Activated CD8-positive, alpha-beta T cell treated with anti-CD3 and anti-CD28 coated beads, Interleukin-2, amount 10 ng/mL, durations not matched to agents 7 days and 5 days (primary cell): ENCODE results near the gene NUMB. TPM values are rescaled to one million over a fixed set of nuclear protein-coding genes. Genes with fewer than 3 reads are reported as not detected.

Source experiments
- ATAC-seq: fragments of 150-1000 bp; cut with Tn5 transposase; one replicate; pipeline ENCODE4 v1.10.0; 2021; ENCODE audit warnings: moderate library complexity
- CTCF ChIA-PET: fragments of 350-600 bp; sonication (Branson Sonifier 250); formaldehyde crosslinking; loops from one replicate; lab custom pipeline; 2021; ENCODE audit warnings: antibody characterized with exemption; lab: Charles Lee
- POLR2A ChIA-PET: fragments of 350-600 bp; sonication (Branson Sonifier 250); formaldehyde crosslinking; loops from one replicate; lab custom pipeline; 2021; ENCODE audit warnings: antibody characterized with exemption; lab: Charles Lee
- DNase-seq: peaks from one replicate; pipeline ENCODE4 v3.0.0-alpha.2; 2020
- H3K27ac Mint-ChIP-seq: one replicate; pipeline ENCODE4 v1.8.0; 2021; ENCODE audit warnings: mild to moderate bottlenecking, mixed read lengths
- H3K27me3 Mint-ChIP-seq: one replicate; pipeline ENCODE4 v1.8.0; 2021; ENCODE audit warnings: low read depth, mixed read lengths
- H3K36me3 Mint-ChIP-seq: one replicate; pipeline ENCODE4 v1.8.0; 2021; ENCODE audit warnings: low read depth, mixed read lengths
- H3K4me1 Mint-ChIP-seq: one replicate; pipeline ENCODE4 v1.8.0; 2021; ENCODE audit warnings: low read depth, mixed read lengths
- H3K4me3 Mint-ChIP-seq: one replicate; pipeline ENCODE4 v1.8.0; 2021; ENCODE audit warnings: mild to moderate bottlenecking, mixed read lengths
- H3K9me3 Mint-ChIP-seq: one replicate; pipeline ENCODE4 v1.8.0; 2022; ENCODE audit warnings: mixed read lengths; ENCODE audit not compliant: insufficient read depth
- total RNA-seq, 2 experiments: library from RNA; stranded (reverse); gene quantifications; one replicate each; pipeline ENCODE4 v1.2.3, GENCODE V29; 2021

Gene NUMB
- total RNA-seq, 2 experiments from 2014 or later = 37.7 to 40.2 TPM

DNA sequence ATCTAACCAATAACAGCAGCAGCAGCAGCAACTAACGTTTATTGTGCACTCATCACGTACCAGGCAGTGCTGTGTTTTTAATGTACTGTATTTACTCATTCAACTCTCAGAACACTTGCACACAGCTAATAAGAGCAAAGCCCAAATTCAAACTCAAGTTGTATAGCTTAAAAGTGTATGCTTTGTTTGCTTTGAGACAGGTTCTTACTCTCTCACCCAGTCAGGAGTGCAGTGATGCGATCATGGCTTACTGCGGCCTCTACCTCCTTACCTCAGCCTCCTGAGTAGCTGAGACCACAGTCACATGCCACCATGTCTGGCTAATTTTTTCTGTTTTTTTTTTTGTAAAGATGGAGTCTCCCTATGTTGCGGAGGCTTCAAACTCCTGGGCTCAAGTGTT lies 115.7 kb downstream of the NUMB start:
- no peak for DNase-seq
- CTCF ChIA-PET = no interaction called here
- Mint-ChIP-seq H3K9me3 (no peaks in the 10 kb centered on the region), H3K4me1 (peaks cover 8% of the 10 kb centered on the region), H3K27me3 (no peaks in the 10 kb centered on the region), H3K36me3 (no peaks in the 10 kb centered on the region), H3K27ac (no peak overlapping the region), H3K4me3 (no peak overlapping the region)
- ATAC-seq = no peak
- POLR2A ChIA-PET = no interaction called here

DNA sequence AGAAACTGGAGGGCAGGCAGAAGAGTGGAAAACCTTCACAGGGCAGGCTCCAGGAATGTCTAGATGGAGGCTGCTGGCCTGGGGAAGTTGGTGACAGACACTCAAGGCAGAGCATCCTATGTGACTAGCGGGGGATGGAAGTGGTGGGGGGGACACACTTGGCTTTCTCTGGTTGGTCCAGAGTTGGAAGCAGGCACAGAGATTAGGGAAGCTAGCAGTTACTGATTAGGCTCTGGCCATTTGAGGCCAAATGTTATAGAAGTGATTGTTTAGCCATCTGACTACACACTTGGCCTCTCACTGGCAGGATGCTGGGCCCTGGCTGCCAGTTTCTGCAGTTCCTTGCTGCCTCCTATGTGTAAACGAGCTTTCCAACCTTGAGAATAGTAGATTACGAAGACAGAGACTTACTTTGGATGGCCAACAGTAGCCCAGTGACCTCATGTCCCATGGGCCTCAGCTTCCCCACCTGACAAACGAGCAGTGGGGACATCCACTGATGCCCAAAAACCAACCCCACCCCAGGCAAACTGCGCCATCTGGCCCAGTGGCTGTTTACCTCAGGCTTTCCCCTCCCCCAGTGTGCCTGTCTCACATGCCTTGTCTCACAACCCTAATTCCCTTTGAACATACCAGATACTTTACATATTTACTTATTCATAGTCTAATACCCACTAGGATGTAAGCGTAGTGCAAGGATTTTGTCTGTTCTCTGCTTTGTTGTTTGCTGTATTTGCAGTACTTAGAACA lies 118.3 kb downstream of the NUMB start:
- H3K9me3 Mint-ChIP-seq = no peaks in the 10 kb centered on the region
- no peak for ATAC-seq
- H3K27me3 Mint-ChIP-seq = no peaks in the 10 kb centered on the region
- no peaks in the 10 kb centered on the region for H3K36me3 Mint-ChIP-seq
- DNase-seq = no peak
- ChIA-PET CTCF (no interaction called here), POLR2A (no interaction called here)
- H3K4me1 Mint-ChIP-seq = peaks cover 6% of the 10 kb centered on the region
- H3K4me3 Mint-ChIP-seq = no peak overlapping the region
- H3K27ac Mint-ChIP-seq = no peak overlapping the region

DNA sequence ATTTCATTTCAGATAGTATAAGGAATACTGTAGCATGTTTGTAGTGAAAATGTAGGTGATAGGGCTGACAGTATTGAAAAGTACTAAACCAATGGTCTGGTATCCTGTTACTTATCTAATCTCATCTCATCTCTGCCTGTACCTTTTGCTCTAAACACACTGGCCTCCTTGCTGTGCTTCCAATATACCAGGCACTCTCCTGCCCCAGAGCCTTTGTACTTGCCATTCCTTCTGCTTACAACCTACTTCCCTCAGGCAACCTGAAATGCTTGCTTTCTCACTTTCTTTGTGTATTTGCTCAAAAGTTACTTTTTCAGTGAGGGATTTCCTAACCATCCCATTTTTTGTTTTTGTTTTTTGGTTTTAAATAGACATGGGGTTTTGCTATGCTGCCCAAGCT lies 119.1 kb downstream of the NUMB start:
- H3K4me1 Mint-ChIP-seq = peaks cover 6% of the 10 kb centered on the region
- DNase-seq (no peak), ATAC-seq (no peak)
- H3K36me3 Mint-ChIP-seq = no peaks in the 10 kb centered on the region
- H3K27ac Mint-ChIP-seq = no peak overlapping the region
- no peak overlapping the region for H3K4me3 Mint-ChIP-seq
- CTCF ChIA-PET = interaction anchor here (1.2 kb wide), 1 partner anchor 44 kb away, joined by 7 read pairs; no protein-coding TSS in a partner anchor
- no peaks in the 10 kb centered on the region for H3K27me3 Mint-ChIP-seq
- no peaks in the 10 kb centered on the region for H3K9me3 Mint-ChIP-seq
- POLR2A ChIA-PET = no interaction called here

DNA sequence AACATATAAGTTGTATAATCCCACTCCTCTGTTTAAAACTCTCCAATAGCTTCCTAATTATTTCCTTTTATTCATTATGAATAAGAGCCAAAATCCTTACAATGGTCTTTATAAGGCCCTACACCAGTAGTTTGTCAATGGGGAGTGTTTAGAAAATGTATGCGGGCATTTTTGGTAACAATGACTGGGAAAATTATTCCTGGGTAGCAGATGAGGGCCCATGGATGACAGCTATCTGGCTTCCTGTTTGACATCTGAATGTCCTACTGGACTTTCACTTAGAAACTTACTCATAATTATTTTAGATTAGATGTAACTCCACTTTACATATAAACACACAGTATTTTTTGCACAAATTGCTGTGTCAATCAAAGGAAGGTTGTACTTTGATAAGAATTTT lies 119.8 kb downstream of the NUMB start:
- Mint-ChIP-seq H3K9me3 (no peaks in the 10 kb centered on the region), H3K27ac (no peak overlapping the region), H3K36me3 (no peaks in the 10 kb centered on the region), H3K4me3 (no peak overlapping the region), H3K4me1 (peaks cover 6% of the 10 kb centered on the region), H3K27me3 (no peaks in the 10 kb centered on the region)
- POLR2A ChIA-PET = no interaction called here
- DNase-seq (no peak), ATAC-seq (no peak)
- CTCF ChIA-PET = interaction anchor here (0.7 to 1.2 kb wide), 2 partner anchors 35 to 43 kb away, joined by 3 to 7 read pairs; no protein-coding TSS in a partner anchor

DNA sequence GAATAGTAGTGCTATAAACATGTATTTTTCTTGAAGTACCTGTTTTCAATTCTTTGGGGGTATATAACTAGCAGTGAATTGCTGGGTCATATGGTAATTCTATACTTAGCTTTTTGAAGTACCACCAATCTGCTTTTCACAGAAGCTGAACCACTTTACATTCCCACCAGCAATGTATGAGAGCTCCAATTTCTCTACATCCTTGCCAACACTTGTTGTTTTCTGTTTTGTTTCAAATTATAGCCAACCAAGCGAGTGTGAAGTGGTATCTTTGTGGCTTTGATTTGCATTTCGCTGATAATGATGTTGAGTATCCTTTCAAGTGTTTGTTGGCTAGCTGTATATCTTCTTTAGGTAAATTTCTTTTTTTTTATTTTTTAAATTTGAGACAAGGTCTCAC lies 125.3 kb downstream of the NUMB start:
- ChIA-PET CTCF (interaction anchor here (1.5 kb wide), 1 partner anchor 38 kb away, joined by 3 read pairs; no protein-coding TSS in a partner anchor), POLR2A (no interaction called here)
- H3K9me3 Mint-ChIP-seq = no peaks in the 10 kb centered on the region
- H3K4me1 Mint-ChIP-seq = no peaks in the 10 kb centered on the region
- no peaks in the 10 kb centered on the region for H3K27me3 Mint-ChIP-seq
- no peaks in the 10 kb centered on the region for H3K36me3 Mint-ChIP-seq
- no peak for ATAC-seq
- no peak overlapping the region for H3K27ac Mint-ChIP-seq
- H3K4me3 Mint-ChIP-seq = no peak overlapping the region
- DNase-seq = no peak

DNA sequence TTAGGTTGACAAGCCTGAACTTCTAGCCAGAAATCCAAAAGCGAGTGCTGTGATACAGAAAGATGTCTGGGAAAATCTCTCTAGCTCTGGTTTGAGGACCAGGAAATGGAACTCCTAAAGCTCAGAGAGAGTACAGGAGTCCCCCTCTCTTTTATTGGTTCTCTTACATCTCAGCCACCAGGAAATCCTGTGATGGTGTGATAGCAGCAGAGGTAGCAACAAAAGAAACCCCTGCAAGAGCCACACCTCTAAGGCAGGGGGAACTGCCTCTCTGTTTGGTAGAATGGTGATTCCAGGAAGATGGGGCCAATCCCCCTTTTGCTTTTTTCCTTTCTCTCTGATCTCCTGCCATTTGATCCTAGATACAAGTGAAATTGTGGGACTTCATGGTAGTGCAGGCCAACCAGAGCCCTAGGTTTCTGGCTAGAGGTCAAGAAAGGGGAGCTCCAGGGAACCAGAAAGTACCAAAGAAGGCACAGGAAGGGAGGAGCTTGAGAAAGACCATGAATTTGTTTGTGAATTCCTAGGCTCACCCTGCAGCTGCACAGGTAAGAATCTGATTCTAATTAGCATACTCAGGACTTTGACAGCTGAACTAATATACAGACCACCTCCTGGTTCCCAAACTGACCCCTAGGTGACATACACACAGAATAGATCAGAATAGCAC lies 132.6 kb downstream of the NUMB start:
- peaks cover 30% of the 10 kb centered on the region for H3K4me1 Mint-ChIP-seq
- peak overlapping the region; percentile 26 for H3K4me3 Mint-ChIP-seq
- POLR2A ChIA-PET = no interaction called here
- peak; percentile 82 for ATAC-seq
- peaks cover 6% of the 10 kb centered on the region for H3K36me3 Mint-ChIP-seq
- no peaks in the 10 kb centered on the region for H3K9me3 Mint-ChIP-seq
- DNase-seq = no peak
- H3K27me3 Mint-ChIP-seq = no peaks in the 10 kb centered on the region
- CTCF ChIA-PET = interaction anchor here (0.6 to 3.0 kb wide), 3 partner anchors 31 to 146 kb away, joined by 3 to 11 read pairs (median 3); no protein-coding TSS in a partner anchor
- H3K27ac Mint-ChIP-seq = peak overlapping the region; percentile 66

DNA sequence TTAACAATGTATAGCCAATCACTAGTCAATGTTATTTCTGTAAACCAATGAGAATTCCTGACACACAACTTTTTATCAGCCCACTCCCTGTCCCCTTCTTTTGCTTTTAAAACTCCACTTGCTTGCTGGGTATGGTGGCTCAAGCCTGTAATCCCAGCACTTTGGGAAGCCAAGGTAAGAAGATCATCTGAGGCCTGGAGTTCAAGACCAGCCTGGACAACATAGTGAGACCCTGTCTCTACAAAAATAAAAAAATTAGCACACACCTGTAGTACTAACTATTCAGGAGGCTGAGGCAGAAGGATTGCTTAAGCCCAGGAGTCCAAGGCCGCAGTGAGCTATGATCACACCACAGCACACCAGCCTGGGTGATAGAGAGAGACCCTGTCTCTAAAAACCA lies 133.3 kb downstream of the NUMB start:
- no peak overlapping the region for H3K4me3 Mint-ChIP-seq
- ChIA-PET POLR2A (no interaction called here), CTCF (interaction anchor here (3.0 kb wide), 1 partner anchor 30 kb away, joined by 11 read pairs; no protein-coding TSS in a partner anchor)
- no peaks in the 10 kb centered on the region for H3K27me3 Mint-ChIP-seq
- H3K36me3 Mint-ChIP-seq = peaks cover 6% of the 10 kb centered on the region
- ATAC-seq (no peak), DNase-seq (no peak)
- no peaks in the 10 kb centered on the region for H3K9me3 Mint-ChIP-seq
- H3K4me1 Mint-ChIP-seq = peaks cover 30% of the 10 kb centered on the region
- H3K27ac Mint-ChIP-seq = peak overlapping the region; percentile 66

DNA sequence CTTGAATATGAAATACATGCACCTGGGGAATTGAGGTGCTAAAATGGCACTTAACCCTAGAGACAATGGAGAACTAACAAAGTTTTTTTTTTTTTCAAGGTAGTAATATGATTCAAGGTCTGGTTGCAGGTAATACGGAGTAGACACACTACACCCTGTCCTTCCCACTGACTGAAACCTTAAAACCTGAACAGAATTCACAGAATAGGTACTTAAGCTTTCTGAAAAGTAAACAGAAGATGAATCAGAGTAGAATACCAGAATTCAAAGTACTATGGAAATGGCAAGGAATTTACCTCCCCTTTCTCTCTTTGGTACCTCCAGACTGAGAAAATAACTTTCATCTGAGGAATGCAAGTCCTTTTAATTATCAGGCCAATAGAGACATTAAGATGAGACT lies 133.8 kb downstream of the NUMB start:
- CTCF ChIA-PET = interaction anchor here (0.7 to 3.0 kb wide), 2 partner anchors 20 to 29 kb away, joined by 4 to 11 read pairs; no protein-coding TSS in a partner anchor

DNA sequence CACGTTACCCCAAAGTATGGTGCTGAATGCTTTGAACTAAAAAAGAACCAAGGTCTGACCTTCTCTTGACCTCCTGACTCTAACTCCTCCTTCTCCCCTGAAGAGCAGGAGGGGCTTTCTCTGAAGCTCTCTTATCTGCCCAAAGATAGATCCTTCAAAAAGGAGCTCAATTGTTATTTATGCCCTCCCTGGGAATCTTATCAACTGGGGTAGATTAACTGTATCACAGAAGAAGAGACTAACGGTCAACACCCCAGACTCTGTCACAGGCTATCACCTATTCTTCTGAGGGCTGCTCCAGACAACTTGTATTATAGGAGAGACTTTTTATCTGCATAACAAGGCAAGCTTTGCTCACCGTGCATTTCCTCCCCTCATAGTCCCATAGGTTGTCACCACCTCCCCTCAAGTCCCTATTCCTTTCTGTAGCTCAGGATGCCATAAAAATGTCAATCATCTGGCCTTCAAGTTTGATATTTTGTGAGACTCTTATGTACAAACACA lies 134.4 kb downstream of the NUMB start:
- Mint-ChIP-seq H3K4me1 (peaks cover 30% of the 10 kb centered on the region), H3K27ac (no peak overlapping the region), H3K9me3 (no peaks in the 10 kb centered on the region), H3K36me3 (peaks cover 9% of the 10 kb centered on the region), H3K27me3 (no peaks in the 10 kb centered on the region), H3K4me3 (no peak overlapping the region)
- CTCF ChIA-PET = interaction anchor here (0.7 to 3.0 kb wide), 3 partner anchors 11 to 29 kb away, joined by 4 to 11 read pairs (median 4); no protein-coding TSS in a partner anchor
- no peak for DNase-seq
- peak; percentile 44 for ATAC-seq
- POLR2A ChIA-PET = no interaction called here

More for the DNA sequence above, 133.8 kb downstream of the NUMB start:
- peaks cover 8% of the 10 kb centered on the region for H3K36me3 Mint-ChIP-seq
- ATAC-seq (no peak), DNase-seq (no peak)
- peaks cover 30% of the 10 kb centered on the region for H3K4me1 Mint-ChIP-seq
- H3K27me3 Mint-ChIP-seq = no peaks in the 10 kb centered on the region
- H3K27ac Mint-ChIP-seq = no peak overlapping the region
- POLR2A ChIA-PET = no interaction called here
- no peak overlapping the region for H3K4me3 Mint-ChIP-seq
- no peaks in the 10 kb centered on the region for H3K9me3 Mint-ChIP-seq

DNA sequence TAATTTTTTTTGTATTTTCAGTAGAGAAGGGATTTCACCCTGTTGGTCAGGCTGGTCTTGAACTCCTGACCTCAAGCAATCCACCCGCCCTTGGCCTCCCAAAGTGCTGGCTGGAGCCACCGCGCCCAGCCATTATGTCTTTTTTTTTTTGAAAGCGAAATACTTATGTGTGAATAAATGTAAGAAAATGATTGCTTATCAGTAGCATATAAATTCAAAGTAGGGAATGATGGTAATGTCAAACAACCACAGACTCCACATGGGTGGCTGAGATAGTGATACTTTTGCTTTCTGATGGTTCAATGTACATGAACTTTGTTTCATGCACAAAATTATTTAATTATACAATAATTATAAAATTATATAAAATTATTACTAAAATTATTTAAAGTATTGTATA lies 145.2 kb downstream of the NUMB start:
- DNase-seq (no peak), ATAC-seq (no peak)
- Mint-ChIP-seq H3K4me1 (peaks cover 15% of the 10 kb centered on the region), H3K36me3 (no peaks in the 10 kb centered on the region), H3K27ac (no peak overlapping the region), H3K27me3 (no peaks in the 10 kb centered on the region), H3K4me3 (no peak overlapping the region), H3K9me3 (no peaks in the 10 kb centered on the region)
- ChIA-PET POLR2A (no interaction called here), CTCF (interaction anchor here (3.6 kb wide), 1 partner anchor 18 kb away, joined by 15 read pairs; no protein-coding TSS in a partner anchor)

DNA sequence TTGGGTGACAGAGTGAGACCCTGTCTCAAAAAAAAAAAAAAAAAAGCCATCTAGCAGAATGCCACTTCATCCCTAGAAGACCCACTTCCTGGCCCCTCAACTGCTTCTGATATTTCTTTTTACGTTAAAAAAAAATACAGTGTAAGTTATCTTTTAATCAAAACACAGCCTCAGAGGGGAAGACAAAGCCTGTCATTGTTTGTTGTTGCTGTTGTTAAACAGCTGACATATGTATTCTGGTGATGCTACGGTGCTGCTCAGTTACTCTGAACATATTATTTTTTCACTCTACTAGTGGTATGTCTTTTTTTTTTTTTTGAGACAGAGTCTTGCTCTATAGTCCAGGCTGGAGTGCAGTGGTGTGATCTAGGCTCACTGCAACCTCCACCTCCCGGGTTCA lies 145.7 kb downstream of the NUMB start:
- no peak for DNase-seq
- peak; percentile 39 for ATAC-seq
- Mint-ChIP-seq H3K27me3 (no peaks in the 10 kb centered on the region), H3K4me1 (peaks cover 15% of the 10 kb centered on the region), H3K9me3 (no peaks in the 10 kb centered on the region), H3K27ac (no peak overlapping the region), H3K36me3 (no peaks in the 10 kb centered on the region), H3K4me3 (no peak overlapping the region)
- POLR2A ChIA-PET = no interaction called here
- CTCF ChIA-PET = interaction anchor here (3.6 kb wide), 1 partner anchor 18 kb away, joined by 15 read pairs; no protein-coding TSS in a partner anchor

DNA sequence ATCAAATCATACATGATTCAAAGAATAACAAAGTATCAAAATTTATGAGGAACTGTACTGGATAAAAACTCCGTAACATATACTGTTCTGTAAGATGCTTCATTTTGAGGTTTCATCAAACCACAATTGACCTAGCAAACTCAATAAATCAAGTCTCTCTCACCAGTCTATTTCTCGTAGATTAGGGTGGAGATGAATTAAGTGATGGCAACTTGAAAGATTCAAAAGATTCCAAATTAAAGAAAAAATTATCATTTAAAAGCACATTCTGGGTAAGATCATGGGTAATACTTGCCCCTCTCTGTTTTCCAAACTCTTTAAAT lies 146.7 kb downstream of the NUMB start:
- DNase-seq (no peak), ATAC-seq (no peak)
- Mint-ChIP-seq H3K27ac (no peak overlapping the region), H3K27me3 (no peaks in the 10 kb centered on the region), H3K9me3 (no peaks in the 10 kb centered on the region), H3K4me1 (peaks cover 15% of the 10 kb centered on the region), H3K4me3 (no peak overlapping the region), H3K36me3 (peaks cover 2% of the 10 kb centered on the region)
- ChIA-PET POLR2A (no interaction called here), CTCF (interaction anchor here (0.9 to 3.6 kb wide), 2 partner anchors 16 to 160 kb away, joined by 3 to 15 read pairs; no protein-coding TSS in a partner anchor)
